Activated CD8-positive, alpha-beta memory T cell treated with anti-CD3 and anti-CD28 coated beads for 1 hour (primary cell): Measurements from ENCODE around the gene MYO16.

Experiments used
- DNase-seq, 2 donors: peaks; one replicate each; pipeline ENCODE4 v3.0.0-alpha.2; 2020; ENCODE audit warnings: low read depth in 1 of 2; ENCODE audit errors: extremely low read depth in 1 of 2

MYO16 gene

GRCh38 chr13:108925070-108925469 is 295.7 kb downstream of the MYO16 start:
- DNase-seq = no peak

- no peak for DNase-seq
These were observed 297.5 kb downstream of the MYO16 start for GRCh38 chr13:108926862-108927261.

- no peak for DNase-seq
These were observed 298.2 kb downstream of the MYO16 start for GRCh38 chr13:108927615-108928014.

- DNase-seq = no peak
These were observed 300.3 kb downstream of the MYO16 start for GRCh38 chr13:108929532-108930206.

- no peak for DNase-seq
These were observed 302.8 kb downstream of the MYO16 start for GRCh38 chr13:108932196-108932595.

- DNase-seq = no peak
These were observed 303.6 kb downstream of the MYO16 start for GRCh38 chr13:108933061-108933460.

- DNase-seq = no peak
These were observed 308.7 kb downstream of the MYO16 start for GRCh38 chr13:108938155-108938554.

GRCh38 chr13:108940121-108940520 is 310.7 kb downstream of the MYO16 start:
- DNase-seq = no peak

- no peak for DNase-seq
These were observed 314.4 kb downstream of the MYO16 start for GRCh38 chr13:108943842-108944241.

- DNase-seq = no peak
These were observed 315.3 kb downstream of the MYO16 start for GRCh38 chr13:108944760-108945159.

- no peak for DNase-seq
These were observed 318.2 kb downstream of the MYO16 start for GRCh38 chr13:108947551-108948030.

GRCh38 chr13:108948251-108948671 is 318.9 kb downstream of the MYO16 start:
- DNase-seq = no peak

- no peak for DNase-seq
These were observed 321.1 kb downstream of the MYO16 start for GRCh38 chr13:108950333-108951010.

- no peak for DNase-seq
These were observed 326.3 kb downstream of the MYO16 start for GRCh38 chr13:108955741-108956140.

- no peak for DNase-seq
These were observed 328.1 kb downstream of the MYO16 start for GRCh38 chr13:108957369-108958012.

- DNase-seq = no peak
These were observed 328.6 kb downstream of the MYO16 start for GRCh38 chr13:108958013-108958376.

- DNase-seq = no peak
These were observed 329.8 kb downstream of the MYO16 start for GRCh38 chr13:108959234-108959633.

- DNase-seq = no peak
These were observed 330.6 kb downstream of the MYO16 start for GRCh38 chr13:108960006-108960405.

- no peak for DNase-seq
These were observed 332.2 kb downstream of the MYO16 start for GRCh38 chr13:108961542-108962125.

GRCh38 chr13:108962654-108963053 is 333.2 kb downstream of the MYO16 start:
- no peak for DNase-seq

- no peak for DNase-seq
These were observed 333.9 kb downstream of the MYO16 start for GRCh38 chr13:108963276-108963810.
